Fibroblast of skin of scalp (primary cell): ENCODE data around the gene DIP2B.
"Not testable (repeated sequence)": the region's sequence is repeated elsewhere in the genome, so short reads cannot be mapped to it uniquely, and the experiment has no call there.

ENCODE experiments used
- DNase-seq: peaks from one replicate; pipeline ENCODE4 v3.0.0-alpha.2; 2013

The DIP2B gene

DNA sequence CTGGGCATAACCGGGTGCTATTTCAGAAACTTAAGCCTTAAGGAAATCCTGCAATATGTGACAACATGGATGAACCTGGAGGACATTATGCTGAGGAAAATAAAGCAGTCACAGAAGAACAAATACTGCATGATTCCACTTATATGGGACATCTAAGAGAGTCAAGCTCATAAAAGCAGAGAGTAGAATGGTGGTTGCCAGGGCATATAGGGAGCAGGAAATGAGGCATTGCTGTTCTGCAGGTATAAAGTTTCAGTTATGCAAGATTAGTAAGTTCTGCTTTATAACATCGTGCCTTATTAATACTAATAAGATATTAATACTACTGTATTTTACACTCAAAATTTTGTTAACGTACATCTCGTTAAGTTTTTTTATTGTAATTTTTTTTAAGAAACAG, 134.9 kb downstream of the DIP2B start:
- no peak for DNase-seq

- DNase-seq = no peak
Observed at GRCh38 chr12:50640321-50640939, 135.6 kb downstream of the DIP2B start.

DNA sequence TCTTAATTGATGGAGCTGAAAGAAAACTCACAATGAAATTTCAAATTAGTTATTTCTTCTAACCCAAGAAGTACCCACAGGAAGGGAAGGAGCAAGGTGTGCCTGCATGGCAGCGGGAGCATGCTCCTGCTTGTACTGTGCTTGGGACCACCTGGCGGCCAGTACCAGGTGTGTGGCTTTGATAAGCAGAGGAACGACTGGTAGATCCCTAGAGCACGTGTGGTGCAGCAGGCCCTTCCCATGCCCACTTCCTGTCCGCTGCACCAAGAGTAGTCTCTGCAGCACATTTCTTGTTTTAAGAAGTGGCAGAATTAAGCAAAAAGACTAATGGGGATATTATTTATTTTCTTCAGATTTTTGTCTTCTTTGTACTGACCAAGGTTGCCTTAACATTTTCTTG, 136.8 kb downstream of the DIP2B start:
- no peak for DNase-seq

GRCh38 chr12:50642035-50642451, 137.3 kb downstream of the DIP2B start:
- peak; percentile 15 for DNase-seq

GRCh38 chr12:50642761-50643160, 138.0 kb downstream of the DIP2B start:
- no peak for DNase-seq

GRCh38 chr12:50647031-50647430, 142.2 kb downstream of the DIP2B start:
- no peak for DNase-seq

GRCh38 chr12:50647479-50647878, 142.7 kb downstream of the DIP2B start:
- no peak for DNase-seq

DNA sequence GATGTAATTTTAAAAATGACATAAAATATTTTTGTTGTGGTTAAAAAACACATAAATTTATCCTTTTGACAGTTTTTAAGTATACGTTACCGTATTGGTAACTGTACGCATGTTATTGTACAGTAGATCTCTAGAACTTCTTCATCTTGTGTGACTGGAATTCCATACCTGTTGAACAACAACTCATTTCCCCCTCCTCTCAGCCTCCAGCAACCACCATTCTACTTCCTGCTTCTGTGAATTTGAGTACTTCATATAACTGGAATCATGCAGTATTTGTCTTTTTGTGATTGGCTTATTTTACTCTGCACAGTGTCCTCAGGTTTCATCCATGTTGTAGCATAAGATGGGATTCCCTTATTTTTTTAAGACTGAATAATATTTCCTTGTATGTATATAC, 145.5 kb downstream of the DIP2B start:
- DNase-seq = no peak

DNA sequence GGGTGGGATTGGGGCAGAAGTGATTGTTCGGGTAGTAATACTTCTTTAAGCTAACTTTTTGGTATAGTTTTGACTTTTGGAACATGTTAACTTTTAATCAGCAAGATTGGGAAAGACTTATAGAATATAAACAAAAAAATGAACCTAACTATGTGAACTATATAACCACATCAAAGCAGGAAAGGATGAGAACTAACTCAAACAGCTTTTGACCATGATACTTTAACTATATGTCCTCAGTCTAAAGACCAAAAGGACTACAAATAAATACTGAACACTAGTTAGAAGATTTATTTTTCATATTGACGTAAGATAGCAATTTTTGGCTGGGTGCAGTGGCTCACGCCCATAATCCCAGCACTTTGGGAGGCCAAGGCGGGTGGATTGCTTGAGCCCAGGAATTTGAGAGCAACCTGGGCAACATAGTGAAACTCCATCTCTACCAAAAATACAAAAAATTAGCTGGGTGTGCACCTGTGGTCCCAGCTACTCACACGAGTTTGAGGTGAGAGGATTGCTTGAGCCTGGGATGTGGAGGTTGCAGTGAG, 150.7 kb downstream of the DIP2B start:
- DNase-seq = no peak

DNA sequence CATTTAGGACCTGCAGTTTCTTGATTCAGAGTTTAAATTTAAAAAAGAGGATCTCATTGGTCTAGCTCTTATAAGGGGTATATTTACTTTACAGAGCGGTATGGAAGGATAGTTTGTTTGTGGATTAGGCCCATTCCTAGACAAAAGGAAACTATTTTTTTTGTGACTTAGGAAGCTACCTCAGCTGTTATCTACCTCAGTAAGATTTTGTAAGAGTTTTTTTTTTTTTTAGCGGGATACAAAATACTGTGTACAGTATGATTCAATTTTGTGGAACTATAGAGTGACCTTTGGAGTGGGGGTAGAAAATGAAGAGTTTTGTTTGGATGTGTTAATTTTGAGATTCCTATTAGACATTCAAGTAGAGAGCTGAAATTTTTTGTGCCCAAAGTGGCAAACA, 154.5 kb downstream of the DIP2B start:
- no peak for DNase-seq

GRCh38 chr12:50659690-50660424, 155.1 kb downstream of the DIP2B start:
- DNase-seq = no peak

GRCh38 chr12:50660425-50660822, 155.6 kb downstream of the DIP2B start:
- DNase-seq = no peak

DNA sequence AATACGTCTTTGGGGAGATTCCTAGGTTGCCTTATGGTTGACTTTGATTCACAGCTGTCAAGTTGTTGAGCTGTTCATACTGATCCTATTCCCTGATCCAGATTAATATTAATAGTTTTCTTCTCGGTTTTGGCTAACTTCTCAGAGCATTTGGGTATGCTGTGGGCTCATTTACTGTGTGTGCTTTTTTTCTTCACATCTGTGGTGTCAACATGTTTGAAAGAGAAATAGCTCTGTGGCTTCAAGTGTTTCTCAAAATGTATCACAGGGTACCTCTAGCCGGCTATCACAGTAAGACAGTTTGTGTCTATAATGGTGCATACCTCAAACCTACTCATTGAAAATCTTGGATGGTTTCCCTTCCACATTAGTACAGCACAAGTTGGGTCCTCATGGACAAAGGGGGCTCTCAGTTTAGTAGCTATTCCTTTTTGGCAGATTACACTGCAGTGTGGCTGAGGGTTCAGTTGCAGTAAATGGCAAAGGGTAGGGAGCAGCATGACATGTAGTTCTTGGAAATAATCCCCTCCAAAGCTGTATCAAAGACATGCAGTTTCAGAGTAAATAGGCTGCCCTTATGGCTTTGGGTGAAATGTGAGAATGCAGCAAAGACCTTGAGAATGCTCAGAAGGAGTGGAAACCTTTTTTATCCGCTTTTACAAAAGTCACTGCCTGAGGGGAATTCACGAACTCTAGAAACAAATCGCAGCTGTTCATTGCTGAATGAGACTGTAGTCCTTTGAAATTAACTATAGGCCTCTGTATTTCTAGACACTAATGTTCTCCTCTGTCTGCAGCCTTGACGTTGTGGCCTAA, 156.7 kb downstream of the DIP2B start:
- DNase-seq = no peak

DNA sequence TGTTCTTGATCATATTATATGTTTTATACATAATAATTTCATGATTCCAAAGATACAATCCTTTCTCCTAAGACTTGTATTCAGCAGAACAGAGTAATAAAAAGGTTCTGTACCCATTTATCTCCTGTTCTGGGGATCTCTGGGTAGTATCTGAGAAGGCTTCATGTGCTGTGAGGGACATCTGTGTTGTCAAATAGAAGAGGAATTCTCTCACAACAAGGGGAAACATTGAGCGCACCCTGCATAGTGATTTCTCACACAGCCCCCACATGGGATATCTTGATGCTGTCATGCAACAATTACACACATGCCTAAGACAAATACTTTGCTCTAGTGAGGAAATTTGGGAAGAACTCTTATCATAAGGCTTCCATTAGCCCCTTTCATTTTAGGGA, 157.3 kb downstream of the DIP2B start:
- no peak for DNase-seq

GRCh38 chr12:50665170-50665569, 160.4 kb downstream of the DIP2B start:
- DNase-seq = no peak

- DNase-seq = no peak
Observed at GRCh38 chr12:50665609-50666008, 160.8 kb downstream of the DIP2B start.

DNA sequence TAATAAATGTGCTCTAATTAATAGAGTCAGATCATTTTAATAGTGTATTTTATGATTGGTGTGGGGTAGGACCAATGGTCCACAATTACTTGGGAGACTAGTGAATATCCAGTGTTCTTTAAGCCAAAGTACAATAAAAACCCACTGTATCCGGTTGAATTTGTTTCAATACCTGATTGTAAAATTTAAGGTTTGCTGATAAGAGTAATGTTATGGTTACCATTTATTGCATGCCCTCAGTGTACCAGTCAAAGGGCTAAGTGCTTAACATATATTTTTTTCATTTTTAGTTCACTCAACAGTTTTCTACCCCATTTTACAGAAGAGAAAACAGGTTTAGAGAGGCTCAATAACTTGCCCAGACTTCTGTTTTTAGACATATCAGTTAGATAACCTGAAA, 161.2 kb downstream of the DIP2B start:
- DNase-seq = no peak

- no peak for DNase-seq
Observed at GRCh38 chr12:50672158-50672557, 167.4 kb downstream of the DIP2B start.

DNA sequence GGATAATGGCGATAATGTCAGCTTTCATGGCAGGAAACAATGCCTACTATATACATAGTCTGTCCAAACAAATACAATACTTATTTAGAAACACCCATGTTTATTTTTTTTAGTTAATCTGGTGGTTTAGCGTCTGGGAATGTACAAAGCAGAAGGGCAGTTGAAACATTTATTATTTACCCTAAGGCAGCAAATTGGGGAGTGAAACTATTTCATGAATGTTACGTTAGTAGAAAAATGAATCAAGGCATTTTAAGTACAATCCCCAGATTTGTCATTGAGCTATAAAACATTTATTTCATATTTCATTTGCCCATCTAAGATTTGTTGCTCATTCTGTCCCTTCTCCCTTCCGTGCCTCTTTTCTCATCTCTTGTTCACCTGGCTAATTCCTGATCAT, 172.0 kb downstream of the DIP2B start:
- DNase-seq = peak; percentile 32

DNA sequence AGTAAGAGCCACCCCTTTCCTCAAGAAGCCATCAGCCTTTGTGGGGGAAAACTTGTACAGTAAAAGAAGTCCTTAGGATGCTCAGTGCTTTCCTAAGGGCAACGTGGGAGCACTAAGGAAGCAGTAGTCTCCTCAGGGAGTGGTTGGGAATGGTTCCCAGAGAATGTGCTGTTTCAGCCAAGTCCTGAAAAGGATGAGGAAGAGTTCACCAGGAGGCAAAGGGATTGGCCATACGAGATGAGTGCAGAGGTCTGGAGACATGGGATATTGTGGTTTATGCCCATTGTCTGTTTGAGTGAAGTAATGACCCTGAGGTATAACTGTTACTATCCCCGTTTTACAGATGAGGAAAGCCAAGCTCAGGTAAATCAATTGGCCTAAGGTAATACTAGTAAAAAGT, 173.1 kb downstream of the DIP2B start:
- peak; percentile 38 for DNase-seq

GRCh38 chr12:50678650-50679365, 174.0 kb downstream of the DIP2B start:
- no peak for DNase-seq

GRCh38 chr12:50679612-50680011, 174.8 kb downstream of the DIP2B start:
- DNase-seq = peak; percentile 21

GRCh38 chr12:50681064-50681463, 176.3 kb downstream of the DIP2B start:
- DNase-seq = not testable (repeated sequence)
